ENCODE data around the gene ACP6. TPM values are rescaled to one million over a fixed set of nuclear protein-coding genes. Genes with fewer than 3 reads are reported as not detected.

Gene ACP6
- total RNA-seq, result 4.8 and 6.0 TPM in 2 replicates

DNA sequence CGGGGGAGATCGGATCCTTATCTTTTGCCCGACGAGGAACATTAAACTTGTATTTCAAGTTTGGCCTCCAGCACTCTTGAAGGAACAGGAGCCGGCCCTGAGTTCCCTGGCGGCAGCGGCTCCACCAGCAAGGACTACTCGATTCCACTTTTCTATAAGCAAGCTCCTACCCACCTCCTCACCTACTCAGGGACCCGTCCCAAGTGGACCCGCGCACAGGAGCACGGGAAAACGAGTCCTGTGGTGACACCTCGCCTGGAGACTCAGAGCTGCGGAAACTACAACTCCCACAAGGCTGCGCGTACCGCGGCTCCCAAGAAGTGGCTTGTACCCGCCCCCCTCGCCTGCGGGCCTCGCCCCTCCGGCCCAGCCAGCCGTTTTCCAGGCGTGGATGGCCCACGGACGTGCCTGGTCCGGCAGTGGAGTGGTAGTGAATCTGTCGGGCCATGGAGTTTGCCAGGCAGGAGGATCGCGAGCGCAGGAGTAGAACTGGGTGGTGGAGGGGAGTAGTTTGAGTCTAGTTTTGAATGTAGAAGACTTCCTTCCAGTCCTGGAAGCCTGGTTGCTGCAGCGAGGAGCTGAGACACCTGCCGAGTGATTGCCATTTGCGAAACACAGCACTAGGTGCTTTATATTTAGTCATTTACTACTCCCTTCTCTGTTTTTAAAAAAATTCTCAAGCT, at the start of gene ACP6:
Gene ACP6 (minus strand): TSS at position 206 of the 683 bp plus-strand sequence. CDS start 476 bp downstream, outside the sequence.
- TF ChIP-seq, protein P1, sequence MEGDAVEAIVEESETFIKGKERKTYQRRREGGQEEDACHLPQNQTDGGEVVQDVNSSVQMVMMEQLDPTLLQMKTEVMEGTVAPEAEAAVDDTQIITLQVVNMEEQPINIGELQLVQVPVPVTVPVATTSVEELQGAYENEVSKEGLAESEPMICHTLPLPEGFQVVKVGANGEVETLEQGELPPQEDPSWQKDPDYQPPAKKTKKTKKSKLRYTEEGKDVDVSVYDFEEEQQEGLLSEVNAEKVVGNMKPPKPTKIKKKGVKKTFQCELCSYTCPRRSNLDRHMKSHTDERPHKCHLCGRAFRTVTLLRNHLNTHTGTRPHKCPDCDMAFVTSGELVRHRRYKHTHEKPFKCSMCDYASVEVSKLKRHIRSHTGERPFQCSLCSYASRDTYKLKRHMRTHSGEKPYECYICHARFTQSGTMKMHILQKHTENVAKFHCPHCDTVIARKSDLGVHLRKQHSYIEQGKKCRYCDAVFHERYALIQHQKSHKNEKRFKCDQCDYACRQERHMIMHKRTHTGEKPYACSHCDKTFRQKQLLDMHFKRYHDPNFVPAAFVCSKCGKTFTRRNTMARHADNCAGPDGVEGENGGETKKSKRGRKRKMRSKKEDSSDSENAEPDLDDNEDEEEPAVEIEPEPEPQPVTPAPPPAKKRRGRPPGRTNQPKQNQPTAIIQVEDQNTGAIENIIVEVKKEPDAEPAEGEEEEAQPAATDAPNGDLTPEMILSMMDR (IDR thresholded peaks at IDR 0.05; ENCODE audit: insufficient read depth, low read depth, low read length), result no peak
- H3K4me3 ChIP-seq (ENCODE audit: low read depth, low read length), result peak within 1 kb of the TSS; percentile 78
- DNase-seq (ENCODE audit: low read depth), result peak; percentile 94

DNA sequence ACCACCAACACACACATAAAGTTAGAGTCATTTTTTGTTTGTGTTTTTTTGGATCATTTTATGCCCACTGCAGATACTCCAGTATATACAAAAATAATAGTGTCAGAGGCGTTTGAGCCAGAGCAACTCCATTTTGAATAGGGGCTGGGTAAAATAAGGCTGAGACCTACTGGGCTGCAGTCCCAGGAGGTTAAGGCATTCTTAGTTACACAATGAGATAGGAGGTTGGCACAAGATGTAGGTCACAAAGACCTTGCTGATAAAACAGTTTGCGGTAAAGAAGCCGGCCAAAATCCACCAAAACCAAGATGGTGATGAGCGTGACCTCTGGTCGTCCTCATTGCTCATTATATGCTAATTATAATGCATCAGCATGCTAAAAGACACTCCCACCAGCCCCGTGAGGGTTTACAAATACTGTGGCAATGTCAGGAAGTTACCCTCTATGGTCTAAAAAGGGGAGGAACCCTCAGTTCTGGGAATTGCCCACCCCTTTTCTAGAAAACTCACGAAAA, 49.4 kb upstream of the ACP6 start:
- TF ChIP-seq, protein P1 (IDR thresholded peaks at IDR 0.05; ENCODE audit: insufficient read depth, low read depth, low read length), result no peak
- no peak for DNase-seq (ENCODE audit: low read depth)

DNA sequence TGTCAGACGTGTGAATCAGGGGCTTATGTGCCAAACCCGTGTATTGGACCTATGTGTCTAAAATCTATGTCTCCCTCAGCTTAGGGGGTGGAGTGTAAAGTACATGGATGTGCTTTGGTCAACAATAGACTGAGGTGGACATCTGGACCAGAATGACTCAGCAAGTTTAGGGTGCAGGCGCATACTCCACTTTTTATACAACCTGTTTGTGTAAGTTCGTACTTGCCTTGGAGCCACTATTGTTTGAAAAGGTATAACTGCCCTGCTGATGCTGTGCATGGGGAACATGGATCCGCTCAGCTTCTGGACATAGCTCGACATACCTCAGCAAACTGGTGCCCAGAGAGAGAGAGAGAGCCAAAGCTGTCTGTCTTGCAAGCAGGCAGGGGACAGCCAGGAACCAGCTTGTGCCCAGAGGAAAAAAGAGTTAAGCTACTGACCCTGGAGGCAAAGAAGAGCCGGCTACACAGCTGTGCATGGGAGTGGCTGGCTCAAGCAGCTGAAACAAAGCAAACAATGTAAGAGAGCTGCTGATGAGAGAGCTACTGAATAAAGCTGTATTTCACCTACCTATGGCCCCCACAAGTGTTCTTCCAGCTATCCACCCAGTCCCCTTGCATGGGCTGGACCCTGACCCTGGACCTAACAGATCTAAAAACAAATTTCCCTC, 48.8 kb upstream of the ACP6 start:
- TF ChIP-seq, protein P1 (IDR thresholded peaks at IDR 0.05; ENCODE audit: insufficient read depth, low read depth, low read length), result no peak
- no peak for DNase-seq (ENCODE audit: low read depth)

More for the DNA sequence above, 49.4 kb upstream of the ACP6 start:
- H3K4me3 ChIP-seq (ENCODE audit: low read depth, low read length), result no peak overlapping the region

GRCh38 chr1:147717706-147718097, 47.4 kb upstream of the ACP6 start:
- no peak for DNase-seq (ENCODE audit: low read depth)
- H3K4me3 ChIP-seq (ENCODE audit: low read depth, low read length), result no peak overlapping the region
- TF ChIP-seq, protein P1 (IDR thresholded peaks at IDR 0.05; ENCODE audit: insufficient read depth, low read depth, low read length), result no peak

More for the DNA sequence above, 48.8 kb upstream of the ACP6 start:
- no peak overlapping the region for H3K4me3 ChIP-seq (ENCODE audit: low read depth, low read length)

DNA sequence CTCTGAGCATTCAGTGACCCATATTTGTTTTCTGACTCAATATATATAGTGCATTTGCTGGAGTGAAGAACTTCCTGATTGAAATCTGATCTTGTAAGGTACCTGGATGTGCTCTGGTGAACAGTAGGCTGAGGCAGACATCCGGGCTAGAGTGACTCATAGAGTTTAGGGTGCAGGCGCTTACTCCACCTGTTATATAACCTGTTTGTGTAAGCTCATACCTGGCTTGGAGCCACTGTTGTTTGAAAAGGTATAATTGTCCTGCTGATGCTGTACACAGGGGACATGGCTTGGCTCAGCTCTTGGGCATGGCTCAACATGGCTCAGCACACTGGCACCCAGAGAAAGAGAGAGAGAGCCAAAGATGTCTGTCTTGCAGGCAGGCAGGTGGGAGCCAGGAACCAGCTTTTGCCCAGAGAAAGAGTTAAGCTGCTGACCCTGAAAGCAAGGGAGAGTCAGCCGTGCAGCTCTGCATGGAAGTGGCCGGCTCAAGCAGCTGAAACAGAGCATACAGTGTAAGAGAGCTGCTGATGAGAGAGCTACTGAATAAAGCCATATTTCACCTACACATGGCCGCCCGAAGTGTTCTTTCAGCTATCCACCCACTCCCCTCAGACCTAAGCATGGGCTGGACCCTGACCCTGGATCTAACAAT, 46.9 kb upstream of the ACP6 start:
- no peak for DNase-seq (ENCODE audit: low read depth)
- no peak overlapping the region for H3K4me3 ChIP-seq (ENCODE audit: low read depth, low read length)
- TF ChIP-seq, protein P1 (IDR thresholded peaks at IDR 0.05; ENCODE audit: insufficient read depth, low read depth, low read length), result no peak

GRCh38 chr1:147712605-147713004, 42.3 kb upstream of the ACP6 start:
- H3K4me3 ChIP-seq (ENCODE audit: low read depth, low read length), result no peak overlapping the region
- TF ChIP-seq, protein P1 (IDR thresholded peaks at IDR 0.05; ENCODE audit: insufficient read depth, low read depth, low read length), result no peak
- no peak for DNase-seq (ENCODE audit: low read depth)

Data from fibroblast of villous mesenchyme (primary cell).